IMR-90 (cell line): ENCODE data around the gene LLGL2. TPM values are rescaled to one million over a fixed set of nuclear protein-coding genes. Genes with fewer than 3 reads are reported as not detected.

Experiments
- ATAC-seq: fragments of 200-7000 bp; cut with Tn5 transposase; 2 replicates; pipeline ENCODE4 v1.9.1; 2020; ENCODE audit warnings: low read depth, mild to moderate bottlenecking, moderate library complexity
- BruUV-seq: library from RNA; stranded (reverse); fragments of 400-500 nt; replicated peaks from 2 replicates; lab custom pipeline; 2021; lab: Mats Ljungman, UMichigan
- CTCF ChIA-PET: fragments of 300-600 bp; formaldehyde crosslinking; extraction: SDS; loops from one replicate; lab custom pipeline; 2021; ENCODE audit warnings: antibody characterized with exemption; lab: Yijun Ruan, JAX
- POLR2A ChIA-PET: fragments of 300-600 bp; sonication (Branson Sonifier 250); formaldehyde crosslinking; loops from one replicate; lab custom pipeline; 2022; ENCODE audit warnings: antibody characterized with exemption; ENCODE audit not compliant: unreplicated experiment; lab: Charles Lee
- DNase-seq: peaks from one replicate; pipeline ENCODE4 v3.0.0; 2013
- H2AFZ ChIP-seq: replicated peaks from 2 replicates; pipeline ENCODE3; 2013; ENCODE audit warnings: low read length, mild to moderate bottlenecking; ENCODE audit not compliant: poor library complexity
- H2AK5ac ChIP-seq: 2 replicates; pipeline ENCODE4 v1.6.1; 2013; ENCODE audit warnings: low read depth, low read length, inconsistent platforms
- H2AK9ac ChIP-seq: replicated peaks from 2 replicates; pipeline ENCODE3; 2013; ENCODE audit warnings: mild to moderate bottlenecking, low read depth, low read length, moderate library complexity; ENCODE audit not compliant: poor library complexity
- H2BK120ac ChIP-seq: 2 replicates; pipeline ENCODE4 v1.6.1; 2013; ENCODE audit warnings: low read depth, low read length, inconsistent platforms
- H2BK15ac ChIP-seq: 3 replicates; pipeline ENCODE4 v1.6.1; 2013; ENCODE audit warnings: low read depth, low read length, inconsistent platforms
- H2BK20ac ChIP-seq: 2 replicates; pipeline ENCODE4 v1.6.1; 2013; ENCODE audit warnings: low read depth, mild to moderate bottlenecking, inconsistent platforms, low read length, moderate library complexity
- H2BK5ac ChIP-seq: 2 replicates; pipeline ENCODE4 v1.6.1; 2013; ENCODE audit warnings: mild to moderate bottlenecking, low read depth, low read length, inconsistent platforms; ENCODE audit not compliant: poor library complexity, severe bottlenecking
- H3K14ac ChIP-seq: replicated peaks from 2 replicates; pipeline ENCODE4 v1.6.1; 2013; ENCODE audit warnings: low read depth, low read length, inconsistent platforms
- H3K18ac ChIP-seq: 2 replicates; pipeline ENCODE4 v1.6.1; 2013; ENCODE audit warnings: low read depth, low read length, control low read depth
- H3K23ac ChIP-seq: 2 replicates; pipeline ENCODE4 v1.6.1; 2013; ENCODE audit warnings: low read depth, low read length, inconsistent platforms
- H3K27ac ChIP-seq: 2 replicates; pipeline ENCODE4 v1.5.1; 2013; ENCODE audit warnings: mild to moderate bottlenecking, control low read depth, low read length; ENCODE audit not compliant: insufficient read depth
- H3K27me3 ChIP-seq: 2 replicates; pipeline ENCODE4 v1.6.1; 2013; ENCODE audit warnings: low read length; ENCODE audit not compliant: control insufficient read depth, insufficient read depth
- H3K36me3 ChIP-seq: 2 replicates; pipeline ENCODE4 v1.6.1; 2013; ENCODE audit warnings: low read length, mixed read lengths; ENCODE audit not compliant: control insufficient read depth, insufficient read depth
- H3K4ac ChIP-seq: 2 replicates; pipeline ENCODE4 v1.6.1; 2013; ENCODE audit warnings: low read depth, low read length, inconsistent platforms
- H3K4me1 ChIP-seq: 2 replicates; pipeline ENCODE4 v1.6.1; 2013; ENCODE audit warnings: low read length, mixed read lengths; ENCODE audit not compliant: control insufficient read depth, insufficient read depth
- H3K4me2 ChIP-seq: 2 replicates; pipeline ENCODE4 v1.6.1; 2013; ENCODE audit warnings: low read depth, mild to moderate bottlenecking, control low read depth, low read length, moderate library complexity
- H3K4me3 ChIP-seq: 2 replicates; pipeline ENCODE4 v1.5.1; 2013; ENCODE audit warnings: low read depth, mild to moderate bottlenecking, control low read depth, low read length, moderate library complexity; ENCODE audit not compliant: insufficient read depth
- H3K56ac ChIP-seq: 2 replicates; pipeline ENCODE4 v1.6.1; 2013; ENCODE audit warnings: low read length, inconsistent platforms; ENCODE audit not compliant: insufficient read depth; ENCODE audit errors: extremely low read depth
- H3K79me1 ChIP-seq, 2 experiments: 2 replicates each; pipeline ENCODE4 v1.6.1; 2013; ENCODE audit warnings: low read length in 2 of 2, inconsistent platforms in 1 of 2, low read depth in 1 of 2
- H3K9ac ChIP-seq: 2 replicates; pipeline ENCODE4 v1.6.1; 2013; ENCODE audit warnings: low read depth, low read length, control low read depth
- H3K9me1 ChIP-seq: 2 replicates; pipeline ENCODE4 v1.6.1; 2013; ENCODE audit warnings: low read length, inconsistent platforms; ENCODE audit not compliant: insufficient read depth
- H3K9me3 ChIP-seq: 2 replicates; pipeline ENCODE4 v1.6.1; 2013; ENCODE audit warnings: low read length; ENCODE audit not compliant: control insufficient read depth, insufficient read depth
- H4K20me1 ChIP-seq: 2 replicates; pipeline ENCODE4 v1.6.1; 2013; ENCODE audit warnings: low read length, inconsistent platforms; ENCODE audit not compliant: insufficient read depth
- H4K5ac ChIP-seq: 2 replicates; pipeline ENCODE4 v1.6.1; 2013; ENCODE audit warnings: mild to moderate bottlenecking, low read depth, low read length, control low read depth
- H4K8ac ChIP-seq, 2 experiments: 2 replicates each; pipeline ENCODE4 v1.6.1; 2013; ENCODE audit warnings: low read depth in 2 of 2, low read length in 2 of 2, control low read depth in 1 of 2, inconsistent platforms in 1 of 2
- H4K91ac ChIP-seq: 2 replicates; pipeline ENCODE4 v1.6.1; 2013; ENCODE audit warnings: low read depth, low read length, inconsistent platforms; ENCODE audit not compliant: insufficient read depth
- CEBPB ChIP-seq: IDR thresholded peaks from 2 replicates; pipeline ENCODE4 v1.6.1; 2012; ENCODE audit warnings: low read depth, low read length, improper control_type of control experiment
- CHD1 ChIP-seq: IDR thresholded peaks from 2 replicates; pipeline ENCODE4 v1.6.1; 2012; ENCODE audit warnings: low read depth, low read length, improper control_type of control experiment
- CTCF ChIP-seq: conservative IDR thresholded peaks from 2 replicates; pipeline ENCODE4 v1.5.1; 2012; ENCODE audit warnings: mild to moderate bottlenecking, low read depth, low read length, improper control_type of control experiment
- ELK1 ChIP-seq: fragments of 150-350 bp; IDR thresholded peaks from 2 replicates; pipeline ENCODE4 v1.6.1; 2016; ENCODE audit warnings: low read depth, mild to moderate bottlenecking, low read length, moderate library complexity, borderline replicate concordance
- FOS ChIP-seq: fragments of 150-350 bp; IDR thresholded peaks from 2 replicates; pipeline ENCODE4 v1.6.1; 2016; ENCODE audit warnings: low read depth, low read length
- MAFK ChIP-seq: IDR thresholded peaks from 2 replicates; pipeline ENCODE4 v1.6.1; 2012; ENCODE audit warnings: low read depth, low read length, improper control_type of control experiment
- MAZ ChIP-seq: IDR thresholded peaks from 2 replicates; pipeline ENCODE4 v1.6.1; 2012; ENCODE audit warnings: low read depth, mild to moderate bottlenecking, low read length, improper control_type of control experiment, moderate library complexity, borderline replicate concordance
- MXI1 ChIP-seq: IDR thresholded peaks from 2 replicates; pipeline ENCODE4 v1.6.1; 2012; ENCODE audit warnings: low read depth, mild to moderate bottlenecking, low read length, moderate library complexity, borderline replicate concordance
- POLR2A ChIP-seq: IDR thresholded peaks from 2 replicates; pipeline ENCODE4 v1.6.1; 2012; ENCODE audit warnings: mild to moderate bottlenecking, low read depth, low read length
- RAD21 ChIP-seq: IDR thresholded peaks from 2 replicates; pipeline ENCODE4 v1.6.1; 2012; ENCODE audit warnings: low read length, improper control_type of control experiment
- RFX5 ChIP-seq: IDR thresholded peaks from 2 replicates; pipeline ENCODE4 v1.8.0; 2012; ENCODE audit warnings: low read depth, mild to moderate bottlenecking, low read length, moderate library complexity
- SMC3 ChIP-seq: fragments of 150-350 bp; IDR thresholded peaks from 2 replicates; pipeline ENCODE4 v1.6.1; 2016; ENCODE audit warnings: low read depth, mild to moderate bottlenecking, antibody characterized with exemption, low read length, moderate library complexity
- USF2 ChIP-seq: fragments of 150-350 bp; IDR thresholded peaks from 2 replicates; pipeline ENCODE4 v1.6.1; 2017; ENCODE audit warnings: mild to moderate bottlenecking, antibody characterized with exemption, low read length, low read depth
- WGBS, 2 experiments: methylation state at CpG; one replicate each; pipeline versions ENCODE4 v1.1.5 to v1.1.7; 2013; ENCODE audit warnings: missing lambda C conversion rate in 2 of 2; ENCODE audit not compliant: insufficient read length in 1 of 2; ENCODE audit errors: extremely low coverage in 2 of 2; 5-methylcytosine and 5-hydroxymethylcytosine counted together
- dilution Hi-C: fragments of 300-500 bp; cut with HindIII; formaldehyde crosslinking; loops from one replicate; pipeline ENCODE4 v1.14.3; 2018; ENCODE audit warnings: low sequenced_read_pairs; ENCODE audit not compliant: unreplicated experiment
- in situ Hi-C: fragments of 300-500 bp; cut with MboI; formaldehyde crosslinking; loops from 3 replicates; pipeline ENCODE4 v1.14.3; 2019; ENCODE audit warnings: low sequenced_read_pairs, inconsistent platforms, mixed read lengths
- intact Hi-C: fragments of 100-400 bp; cut with micrococcal nuclease; formaldehyde crosslinking; loops from 2 replicates; pipeline ENCODE4 v1.10.0; 2022
- polyA plus RNA-seq, 3 experiments: library from polyadenylated mRNA; depleted of rRNA; stranded (reverse); fragments of >200 nt; gene quantifications; 2 replicates each; pipeline ENCODE4 v1.2.3, GENCODE V29; 2012; ENCODE audit warnings: low replicate concordance in 1 of 3
- total RNA-seq: library from RNA; depleted of rRNA; stranded (reverse); fragments of >200 nt; gene quantifications from 2 replicates; pipeline ENCODE4 v1.2.3, GENCODE V29; 2012

LLGL2 gene
- total and polyA plus RNA-seq, 2 of the 4 experiments (the other 2 are of a cell fraction) = 0.54 to 0.72 TPM

GRCh38 chr17:75550139-75550465 is 24.6 kb downstream of the LLGL2 start:
- Histone ChIP-seq H2BK120ac (no peak overlapping the region), H2AFZ (no peak overlapping the region), H3K4ac (no peak overlapping the region), H3K4me3 (no peak overlapping the region), H3K4me1 (peaks cover 11% of the 10 kb centered on the region), H3K27me3 (peaks cover 27% of the 10 kb centered on the region), H3K18ac (no peak overlapping the region), H3K79me1 (no peaks in the 10 kb centered on the region), H3K9me3 (no peaks in the 10 kb centered on the region), H3K27ac (no peak overlapping the region), H3K36me3 (no peaks in the 10 kb centered on the region), H3K9me1 (peaks cover 11% of the 10 kb centered on the region; the same call in 1 of the 2 replicates), H2BK5ac (no peak overlapping the region), H2AK5ac (no peak overlapping the region), H4K5ac (no peak overlapping the region), H4K8ac (no peak overlapping the region), H3K56ac (no peak overlapping the region), H3K23ac (no peak overlapping the region), H4K91ac (no peak overlapping the region), H3K14ac (no peak overlapping the region), H2AK9ac (no peak overlapping the region), H4K20me1 (no peaks in the 10 kb centered on the region), H3K9ac (no peak overlapping the region), H2BK20ac (no peak overlapping the region), H2BK15ac (no peak overlapping the region), H3K4me2 (no peak overlapping the region)
- CTCF ChIA-PET = interaction anchor here (0.5 kb wide), 1 partner anchor 72 kb away, joined by 3 read pairs; no protein-coding TSS in a partner anchor
- BruUV-seq = no TSS peak
- dilution Hi-C loops = no loop called here
- intact Hi-C loops = no loop called here
- DNase-seq (no peak), ATAC-seq (no peak)
- WGBS, 2 experiments = 100% methylated on average over 2 of the region's 4 CpGs; no CpG with 5 or more reads in 1 of the 2 experiments
- POLR2A ChIA-PET = no interaction called here
- TF ChIP-seq CTCF = no peak
- TF ChIP-seq MAZ = no peak
- TF ChIP-seq POLR2A = no peak
- no peak for TF ChIP-seq FOS
- TF ChIP-seq USF2 = no peak
- no peak for TF ChIP-seq MXI1
- TF ChIP-seq ELK1 = no peak
- no peak for TF ChIP-seq MAFK
- TF ChIP-seq SMC3 = no peak
- TF ChIP-seq CHD1 = no peak
- no peak for TF ChIP-seq RAD21
- TF ChIP-seq RFX5 = no peak
- no peak for TF ChIP-seq CEBPB
- in situ Hi-C loops = no loop called here
